OCI-M1 (cell line): ENCODE data around the gene TELO2.

Experiments used
- DNase-seq: peaks from one replicate; lab custom pipeline; 2025; lab: John Stamatoyannopoulos, UW

Gene TELO2

GRCh38 chr16:1498899-1499676 lies 5.9 kb downstream of the TELO2 start:
- DNase-seq = no peak

GRCh38 chr16:1499756-1500464 lies 6.8 kb downstream of the TELO2 start:
- no peak for DNase-seq

- DNase-seq = no peak
Observed at GRCh38 chr16:1500465-1501150, 7.4 kb downstream of the TELO2 start.

- DNase-seq = no peak
Observed at GRCh38 chr16:1501630-1502029, 8.5 kb downstream of the TELO2 start.

GRCh38 chr16:1502092-1503004 lies 9.2 kb downstream of the TELO2 start:
- no peak for DNase-seq

GRCh38 chr16:1503110-1503955 lies 10.2 kb downstream of the TELO2 start:
- DNase-seq = no peak

- DNase-seq = no peak
Observed at GRCh38 chr16:1505073-1505844, 12.1 kb downstream of the TELO2 start.

GRCh38 chr16:1505912-1506311 lies 12.8 kb downstream of the TELO2 start:
- DNase-seq = no peak

GRCh38 chr16:1506494-1507213 lies 13.5 kb downstream of the TELO2 start:
- DNase-seq = no peak

- no peak for DNase-seq
Observed at GRCh38 chr16:1508494-1509187, 15.5 kb downstream of the TELO2 start.

- no peak for DNase-seq
Observed at GRCh38 chr16:1509307-1510221, 16.4 kb downstream of the TELO2 start.

- DNase-seq = no peak
Observed at GRCh38 chr16:1510272-1510671, 17.1 kb downstream of the TELO2 start.

- no peak for DNase-seq
Observed at GRCh38 chr16:1510941-1511351, 17.8 kb downstream of the TELO2 start.

- no peak for DNase-seq
Observed at GRCh38 chr16:1511662-1512569, 18.8 kb downstream of the TELO2 start.

- DNase-seq = no peak
Observed at GRCh38 chr16:1512774-1513173, 19.6 kb downstream of the TELO2 start.

- DNase-seq = no peak
Observed at GRCh38 chr16:1514507-1514906, 21.3 kb downstream of the TELO2 start.
